HG02885 (cell line): ENCODE data around the gene PGAP1.

Source experiments
- ATAC-seq: cut with Tn5 transposase; IDR thresholded peaks from one replicate; pipeline ENCODE4 v1.9.1; 2021; ENCODE audit warnings: mild to moderate bottlenecking; ENCODE audit not compliant: unreplicated experiment, poor library complexity

Gene PGAP1

DNA sequence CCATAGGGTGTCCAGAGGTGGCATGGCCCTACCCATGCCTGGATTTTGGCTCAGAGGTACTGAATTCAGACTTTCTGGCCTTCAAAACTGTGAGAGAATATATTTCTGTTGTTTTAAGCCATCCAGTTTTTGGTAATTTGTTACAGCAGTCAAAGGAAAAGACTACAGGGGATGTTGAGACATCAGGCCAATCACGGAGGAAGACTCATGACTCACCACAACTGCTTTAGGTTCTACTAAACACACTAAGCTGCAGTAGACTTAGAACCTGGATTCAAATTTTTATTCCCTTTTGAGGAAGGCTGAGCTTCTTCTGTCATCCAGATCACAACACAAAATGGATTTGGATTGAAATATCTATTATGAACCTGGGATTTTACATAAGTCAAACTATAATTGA, 105.3 kb downstream of the PGAP1 start:
- ATAC-seq = no peak

DNA sequence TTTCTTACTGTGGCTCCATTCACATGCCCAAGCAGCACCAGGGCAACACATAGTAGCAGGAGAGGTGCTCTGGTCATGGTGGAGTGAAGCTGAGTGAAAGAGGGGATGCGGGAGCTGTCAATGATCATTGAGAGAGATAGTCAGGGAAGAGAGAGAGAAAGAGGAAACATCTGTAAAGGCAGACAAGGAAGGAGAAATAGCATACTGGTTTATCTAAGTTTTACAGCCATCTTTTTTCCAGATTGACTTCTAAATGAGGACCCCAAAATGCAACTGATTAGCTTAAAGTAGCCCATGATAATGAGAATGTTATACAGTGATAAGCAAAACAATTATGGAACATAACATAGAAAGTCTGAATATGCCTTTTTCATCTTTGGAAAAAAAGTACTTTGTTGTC, 117.2 kb downstream of the PGAP1 start, which contains the start of gene C2orf66:
Gene C2orf66 (minus strand): TSS at position 96 of the 400 bp plus-strand sequence. CDS start 19 bp downstream, at position 77.
- ATAC-seq = no peak

DNA sequence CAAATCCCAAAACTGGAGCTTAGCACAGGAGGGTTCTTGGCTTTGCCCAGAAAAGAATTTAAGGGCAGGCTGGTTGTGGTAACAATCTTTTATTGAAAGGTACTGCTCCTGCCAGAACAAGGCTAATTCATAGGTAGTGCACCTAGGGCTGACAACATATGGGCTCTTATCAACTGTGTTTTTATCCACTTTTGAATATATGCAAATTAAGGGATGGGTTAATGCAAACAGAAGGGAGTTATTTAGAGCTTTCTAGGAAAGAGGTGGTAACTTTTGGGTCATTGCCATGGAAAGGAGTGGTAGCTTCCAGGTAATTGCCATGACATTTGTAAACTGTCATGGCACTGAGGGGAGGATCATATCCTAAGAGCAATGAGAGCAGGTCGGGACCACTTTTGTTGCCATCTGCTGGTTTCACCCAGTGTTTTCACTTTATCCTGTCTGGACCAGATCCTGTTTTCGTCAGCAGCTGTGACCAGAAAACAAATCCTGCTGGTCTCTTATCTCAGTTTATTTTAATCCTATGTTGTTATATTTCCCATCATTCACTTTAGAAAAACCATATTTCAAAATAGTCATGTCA, 118.3 kb downstream of the PGAP1 start:
- no peak for ATAC-seq

DNA sequence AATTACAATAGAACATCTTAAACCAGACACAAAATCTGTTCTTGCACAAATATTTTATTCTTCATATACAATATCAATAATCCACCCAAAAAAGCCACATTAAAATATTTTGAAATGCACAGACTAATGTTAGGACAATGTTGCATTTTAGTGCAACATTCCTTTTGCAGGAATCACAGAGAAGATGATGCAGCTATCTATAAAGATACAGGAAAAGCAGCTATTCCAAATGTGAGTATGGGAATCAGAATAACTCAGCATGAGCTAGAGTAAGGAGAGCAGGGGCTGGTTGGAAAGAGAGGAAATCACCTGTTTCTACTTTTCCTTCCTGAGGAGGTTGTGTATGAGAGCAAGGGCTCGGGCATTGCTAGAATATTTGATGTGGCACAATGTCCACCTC, 122.1 kb downstream of the PGAP1 start:
- ATAC-seq = no peak

DNA sequence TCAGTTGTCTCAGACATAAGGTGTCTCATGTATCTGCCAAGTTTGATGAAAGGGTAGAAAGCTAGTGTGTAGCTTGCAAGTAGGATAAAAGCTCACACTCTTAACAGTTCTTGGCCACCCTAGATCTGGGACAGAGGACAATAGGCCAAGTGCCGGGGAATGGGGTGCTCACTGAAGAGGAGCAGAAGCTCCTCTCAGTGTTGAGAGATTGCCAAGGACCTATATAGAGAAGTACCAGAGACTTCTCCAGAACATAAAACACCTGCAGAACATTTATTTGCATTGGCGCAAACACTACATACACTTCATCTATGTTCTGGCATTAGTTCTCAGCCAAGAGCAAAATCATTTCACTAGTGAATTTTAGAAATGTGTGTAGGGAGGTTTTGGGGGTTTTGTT, 124.1 kb downstream of the PGAP1 start:
- no peak for ATAC-seq

DNA sequence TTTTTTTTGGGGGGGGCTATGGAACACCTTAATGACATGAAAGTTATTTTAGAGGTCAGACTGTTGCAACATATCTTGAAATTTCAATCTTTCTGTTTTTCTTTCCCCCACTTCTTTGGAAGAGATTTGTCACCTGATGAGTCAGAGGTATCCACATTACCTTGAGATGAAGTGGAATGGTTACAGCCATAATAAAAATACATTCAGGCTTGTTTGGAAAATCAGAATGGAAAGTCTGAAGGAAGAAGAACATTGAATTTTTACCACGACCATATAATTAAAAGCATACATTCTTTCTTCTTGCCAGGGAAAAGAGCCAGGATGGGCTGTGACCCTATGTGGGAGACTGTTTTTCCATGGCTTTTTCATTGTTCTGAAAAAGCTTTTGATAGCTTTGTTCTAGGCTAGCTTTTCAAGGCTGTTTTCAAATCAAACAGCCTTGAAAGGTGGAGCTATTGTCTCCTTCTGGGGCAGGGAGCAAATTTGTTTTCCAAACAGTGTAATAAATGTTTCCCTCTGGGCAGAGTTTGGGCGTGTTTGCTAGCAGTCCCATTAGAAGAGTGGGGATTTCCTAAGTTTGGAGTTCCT, 124.7 kb downstream of the PGAP1 start:
- ATAC-seq = no peak

DNA sequence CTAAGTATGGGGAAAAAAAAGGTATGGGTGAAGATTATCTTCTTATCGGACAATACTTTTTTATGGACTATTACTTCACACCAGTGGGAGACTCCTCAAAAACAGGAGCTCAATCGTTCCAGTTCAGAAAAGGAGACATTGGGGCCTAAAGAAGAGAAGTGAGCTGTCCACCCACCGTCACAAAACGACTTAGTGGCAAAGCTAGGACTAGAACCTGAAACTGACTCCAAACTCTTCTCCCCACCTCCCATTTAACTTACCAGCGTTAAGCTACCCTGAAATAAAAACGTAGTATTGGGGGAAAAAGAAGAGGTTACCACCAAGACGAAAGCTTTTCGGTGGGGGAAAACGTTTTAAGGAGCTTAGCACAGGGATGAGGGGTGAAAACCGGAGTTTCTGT, 127.5 kb downstream of the PGAP1 start:
- no peak for ATAC-seq

DNA sequence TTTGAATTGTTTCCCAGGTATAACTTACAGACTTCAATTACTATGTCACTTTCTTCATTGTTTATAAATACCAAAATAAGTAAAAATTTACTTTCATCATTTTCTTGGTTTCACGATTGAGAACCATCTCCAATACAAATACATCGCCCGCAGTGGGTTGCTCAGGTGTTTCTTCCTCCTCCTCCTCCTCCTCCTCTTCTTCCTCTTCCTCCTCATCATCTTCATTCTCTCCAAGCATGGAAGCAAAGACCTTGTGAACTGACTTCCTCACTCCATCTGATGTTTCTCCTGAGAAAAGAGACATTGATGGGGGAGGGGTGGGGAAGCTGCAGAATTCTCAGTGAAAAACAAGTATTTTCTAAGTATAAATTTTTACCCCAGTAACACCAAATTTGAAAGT, 133.6 kb downstream of the PGAP1 start:
- ATAC-seq = no peak

DNA sequence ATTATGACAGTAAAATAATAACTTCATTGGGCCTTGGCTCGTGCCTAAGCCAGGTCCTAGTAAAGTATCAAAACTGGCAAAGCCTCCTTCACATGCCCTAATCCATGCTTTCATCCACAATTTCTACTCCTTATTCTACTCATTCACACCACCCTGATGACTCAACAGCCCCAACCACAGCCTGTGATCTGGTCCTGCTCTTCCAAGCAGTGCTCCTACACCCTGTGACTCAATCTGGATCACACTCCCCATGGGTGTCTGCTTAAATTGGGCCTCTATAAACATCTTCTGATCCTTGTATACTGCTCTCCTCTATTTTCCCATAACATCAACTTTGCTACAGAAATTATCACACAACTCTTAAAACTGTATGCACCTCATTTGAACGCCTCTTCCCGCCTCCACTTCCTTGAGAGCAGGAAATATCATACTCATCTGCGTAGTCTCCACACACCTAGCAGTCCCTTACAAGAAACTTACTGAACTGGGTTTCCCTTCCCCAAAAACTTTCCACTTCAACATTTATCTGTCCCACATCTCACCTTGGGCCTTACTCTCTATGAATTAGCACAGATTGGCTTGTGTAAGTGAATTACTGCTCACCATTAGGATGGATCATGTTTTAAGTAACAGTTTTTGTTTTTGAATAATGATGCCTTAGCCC, 142.9 kb downstream of the PGAP1 start:
- peak; percentile 67 for ATAC-seq
